ENCODE results near the gene TTC19. TPM values are rescaled to one million over a fixed set of nuclear protein-coding genes. Genes with fewer than 3 reads are reported as not detected.

The TTC19 gene
- total RNA-seq, 1 experiment from 2014 or later: 19.8 TPM

Other genes with a start within 250 kb of the TTC19 start
- gene ADORA2B, start 54.7 kb upstream of the TTC19 start, total RNA-seq (2014; rRNA removed; shearing (Covaris generic)): 14.4 and 18.0 TPM in 2 replicates
- 23.0 and 27.2 TPM in 2 replicates for gene ZSWIM7, start 120 bp upstream of the TTC19 start, total RNA-seq (2014; rRNA removed; shearing (Covaris generic))
- gene NCOR1, start 215.7 kb downstream of the TTC19 start, total RNA-seq (2014; rRNA removed; shearing (Covaris generic)): 54.2 and 55.0 TPM in 2 replicates
- gene PIGL, start 217.4 kb downstream of the TTC19 start, total RNA-seq (2014; rRNA removed; shearing (Covaris generic)): 11.5 and 12.0 TPM in 2 replicates

All from RPMI7951 (cell line).